GM21737 (cell line): Measurements from ENCODE around the gene POLK.

Source experiments
- ATAC-seq: cut with Tn5 transposase; IDR thresholded peaks from one replicate; pipeline ENCODE4 v1.9.1; 2021; ENCODE audit warnings: mild to moderate bottlenecking, moderate library complexity; ENCODE audit not compliant: unreplicated experiment

POLK gene

DNA sequence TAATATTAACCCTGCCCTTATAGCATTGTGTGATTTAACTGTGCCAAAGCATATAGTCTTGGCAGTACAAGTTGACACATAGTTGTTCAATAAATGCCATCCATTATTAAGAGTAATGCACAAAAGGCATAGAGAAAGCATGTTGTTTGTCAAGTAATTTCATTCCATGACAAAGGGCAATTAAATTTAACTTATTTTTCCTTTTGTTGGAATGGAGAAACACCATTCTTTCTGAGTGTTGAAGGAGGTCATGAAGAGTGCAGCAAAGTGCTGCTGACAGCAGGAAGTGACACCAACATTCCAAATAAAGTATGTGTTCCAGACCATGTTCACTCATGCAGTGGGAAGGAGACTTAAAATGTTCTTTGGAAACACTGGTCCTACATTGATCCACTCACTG is 128.7 kb downstream of the POLK start:
- no peak for ATAC-seq

DNA sequence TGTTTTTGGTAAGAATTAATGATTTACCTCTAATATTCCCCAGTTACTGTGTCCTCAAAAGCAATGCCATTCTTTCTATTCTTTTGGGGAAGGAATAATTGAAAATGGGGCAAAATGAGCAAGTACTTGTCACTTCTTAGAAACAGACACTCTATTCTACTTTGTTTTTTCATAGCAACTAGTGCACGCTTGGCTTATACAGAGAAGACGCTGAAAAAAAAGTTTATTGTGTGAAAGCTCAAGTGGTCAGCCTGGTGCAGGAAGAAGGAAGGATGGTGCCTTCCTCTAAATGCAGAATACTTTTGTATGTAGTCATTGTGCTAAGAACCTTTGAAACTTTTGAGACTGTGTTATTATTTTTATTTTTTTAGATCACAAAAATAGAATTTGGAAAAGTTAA is 129.1 kb downstream of the POLK start:
- no peak for ATAC-seq

DNA sequence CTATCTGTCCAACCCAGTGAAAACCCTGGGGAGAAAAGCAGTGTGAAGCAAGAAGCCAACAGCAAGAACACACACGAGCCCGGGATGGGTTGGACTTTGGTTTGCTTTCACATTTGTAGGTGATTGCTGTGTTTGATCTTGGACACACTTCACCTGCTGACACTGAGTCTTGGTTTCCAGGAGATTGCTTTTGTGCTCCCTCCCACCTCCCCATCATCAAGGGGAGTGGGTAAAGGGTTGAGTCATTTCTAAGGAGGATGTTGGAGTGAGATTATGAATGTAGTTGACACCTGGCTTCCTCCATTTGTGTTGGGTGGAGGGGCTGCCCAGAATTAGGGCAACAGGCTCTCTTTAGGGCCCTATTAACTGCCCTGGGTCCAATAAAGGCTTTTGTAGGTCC is 137.0 kb downstream of the POLK start:
- ATAC-seq, result peak; percentile 86
